HCT116 (cell line): Measurements from ENCODE around the gene USP10. TPM values are rescaled to one million over a fixed set of nuclear protein-coding genes. Genes with fewer than 3 reads are reported as not detected.

Experiments
- ATAC-seq: fragments of 200-7000 bp; cut with Tn5 transposase; 2 replicates; pipeline ENCODE4 v1.9.1; 2020; ENCODE audit warnings: mild to moderate bottlenecking, moderate library complexity
- BruUV-seq: library from RNA; stranded (reverse); fragments of 400-500 nt; replicated peaks from 2 replicates; lab custom pipeline; 2021; lab: Mats Ljungman, UMichigan
- CTCF ChIA-PET: fragments of 300-600 bp; sonication (Branson Sonifier 250); formaldehyde crosslinking; loops from one replicate; lab custom pipeline; 2021; ENCODE audit warnings: antibody characterized with exemption; lab: Charles Lee
- POLR2A ChIA-PET: fragments of 300-600, 350-600 bp; sonication (Branson Sonifier 250); formaldehyde crosslinking; loops from one replicate; lab custom pipeline; 2021; ENCODE audit warnings: antibody characterized with exemption; lab: Charles Lee
- RAD21 ChIA-PET, 2 experiments: fragments of 300-600 bp; sonication (Branson Sonifier 250); formaldehyde crosslinking; loops; one replicate each; lab custom pipeline; 2023; ENCODE audit warnings: low total read pairs in 2 of 2; ENCODE audit not compliant: uncharacterized antibody in 2 of 2, unreplicated experiment in 2 of 2, low non-redundant PET in 1 of 2; lab: Charles Lee
- DNase-seq: peaks from one replicate; pipeline ENCODE4 v3.0.0-alpha.2; 2010; ENCODE audit warnings: low read depth, low spot score
- H2AFZ ChIP-seq: fragments of 200-600 bp; shearing (Covaris generic), sonication (generic); 2 replicates; pipeline ENCODE4 v1.6.1; 2017; ENCODE audit warnings: low read depth, mixed run types, mixed read lengths, antibody characterized with exemption, low read length; ENCODE audit not compliant: poor library complexity, severe bottlenecking
- H3K27ac ChIP-seq: 2 replicates; pipeline ENCODE4 v1.5.1; 2012; ENCODE audit warnings: low read depth, low read length
- H3K27me3 ChIP-seq: fragments of 200-600 bp; sonication (generic); 2 replicates; pipeline ENCODE4 v1.6.1; 2016; ENCODE audit warnings: mixed run types, low read length, mixed read lengths; ENCODE audit not compliant: insufficient read depth
- H3K36me3 ChIP-seq, 2 experiments: fragments of 200-500 bp in 1 of 2; fragments of 200-600 bp in 1 of 2; sonication (Bioruptor generic) in 1 of 2; sonication (generic) in 1 of 2; 2 replicates each; pipeline versions ENCODE4 v1.5.1 to v1.6.1; 2014 to 2016; ENCODE audit warnings: low read length in 2 of 2, inconsistent platforms in 1 of 2, mixed read lengths in 1 of 2, mixed run types in 1 of 2; ENCODE audit not compliant: insufficient read depth in 2 of 2, control insufficient read depth in 1 of 2
- H3K4me1 ChIP-seq, 2 experiments: fragments of 200-600 bp in 1 of 2; sonication (generic) in 1 of 2; 2 replicates each; pipeline versions ENCODE4 v1.5.1 to v1.6.1; 2012 to 2017; ENCODE audit warnings: low read length in 2 of 2, inconsistent platforms in 1 of 2, mild to moderate bottlenecking in 1 of 2, mixed read lengths in 1 of 2, mixed run types in 1 of 2, moderate library complexity in 1 of 2; ENCODE audit not compliant: insufficient read depth in 2 of 2, control insufficient read depth in 1 of 2
- H3K4me2 ChIP-seq: fragments of 200-600 bp; sonication (generic); 2 replicates; pipeline ENCODE4 v1.6.1; 2017; ENCODE audit warnings: mixed run types, low read length, mixed read lengths
- H3K4me3 ChIP-seq, 2 experiments: fragments of 200-600 bp in 1 of 2; sonication (generic) in 1 of 2; replicated peaks in 1 of 2; 2 replicates each; pipeline ENCODE4 v1.5.1; 2011 to 2016; ENCODE audit warnings: low read length in 2 of 2, control low read depth in 1 of 2, low read depth in 1 of 2, mild to moderate bottlenecking in 1 of 2, mixed read lengths in 1 of 2, mixed run types in 1 of 2
- H3K79me2 ChIP-seq: fragments of 200-600 bp; sonication (generic); 2 replicates; pipeline ENCODE4 v1.6.1; 2017; ENCODE audit warnings: mild to moderate bottlenecking, mixed run types, low read length, moderate library complexity, mixed read lengths; ENCODE audit not compliant: insufficient read depth
- H3K9ac ChIP-seq: fragments of 200-600 bp; sonication (generic); 2 replicates; pipeline ENCODE4 v1.6.1; 2016; ENCODE audit warnings: low read length, mixed read lengths
- H3K9me2 ChIP-seq: fragments of 200-600 bp; sonication (generic), shearing (Covaris generic); 2 replicates; pipeline ENCODE4 v1.6.1; 2017; ENCODE audit warnings: mixed run types, mild to moderate bottlenecking, moderate library complexity; ENCODE audit not compliant: insufficient read depth
- H3K9me3 ChIP-seq, 2 experiments: fragments of 200-500 bp in 1 of 2; fragments of 200-600 bp in 1 of 2; sonication (Bioruptor generic) in 1 of 2; sonication (generic) in 1 of 2; 2 replicates each; pipeline ENCODE4 v1.6.1; 2014 to 2017; ENCODE audit warnings: low read length in 2 of 2, mixed read lengths in 2 of 2, inconsistent platforms in 1 of 2, low read depth in 1 of 2, mild to moderate bottlenecking in 1 of 2, mixed run types in 1 of 2, moderate library complexity in 1 of 2; ENCODE audit not compliant: control insufficient read depth in 1 of 2, insufficient read depth in 1 of 2
- H4K20me1 ChIP-seq: fragments of 200-600 bp; sonication (generic), shearing (Covaris generic); 2 replicates; pipeline ENCODE4 v1.6.1; 2017; ENCODE audit warnings: mixed run types, mild to moderate bottlenecking, moderate library complexity; ENCODE audit not compliant: insufficient read depth
- RAD21 ChIP-seq: IDR thresholded peaks from 2 replicates; pipeline ENCODE4 v1.6.1; 2012; ENCODE audit warnings: low read depth, mild to moderate bottlenecking
- YY1 ChIP-seq: IDR thresholded peaks from 2 replicates; pipeline ENCODE4 v1.6.1; 2011; ENCODE audit warnings: low read length, low read depth, moderate library complexity, mild to moderate bottlenecking; ENCODE audit not compliant: insufficient replicate concordance; ENCODE audit errors: extremely low read depth
- intact Hi-C: fragments of 100-400 bp; cut with micrococcal nuclease; formaldehyde crosslinking; loops from 2 replicates; pipeline ENCODE4 v1.10.0; 2022
- total RNA-seq: library from RNA; stranded (reverse); gene quantifications from one replicate; pipeline ENCODE4 v1.2.1, GENCODE V29; 2021; ENCODE audit not compliant: unreplicated experiment
- TF ChIP-seq, protein P1 (sequence below), 3 experiments: fragments of 200-600 bp in 1 of 3; sonication (generic) in 1 of 3; IDR thresholded peaks in 2 of 3; conservative IDR thresholded peaks in 1 of 3; 2 replicates each; pipeline ENCODE4 v1.5.1; 2012 to 2017; ENCODE audit warnings: low read depth in 2 of 3, low read length in 2 of 3, antibody characterized with exemption in 1 of 3, borderline replicate concordance in 1 of 3, control low read depth in 1 of 3, mild to moderate bottlenecking in 1 of 3, mixed read lengths in 1 of 3, mixed run types in 1 of 3, moderate library complexity in 1 of 3; ENCODE audit not compliant: insufficient read depth in 1 of 3

USP10 gene
- total RNA-seq, 1 experiment from 2014 or later = 175 TPM

DNA sequence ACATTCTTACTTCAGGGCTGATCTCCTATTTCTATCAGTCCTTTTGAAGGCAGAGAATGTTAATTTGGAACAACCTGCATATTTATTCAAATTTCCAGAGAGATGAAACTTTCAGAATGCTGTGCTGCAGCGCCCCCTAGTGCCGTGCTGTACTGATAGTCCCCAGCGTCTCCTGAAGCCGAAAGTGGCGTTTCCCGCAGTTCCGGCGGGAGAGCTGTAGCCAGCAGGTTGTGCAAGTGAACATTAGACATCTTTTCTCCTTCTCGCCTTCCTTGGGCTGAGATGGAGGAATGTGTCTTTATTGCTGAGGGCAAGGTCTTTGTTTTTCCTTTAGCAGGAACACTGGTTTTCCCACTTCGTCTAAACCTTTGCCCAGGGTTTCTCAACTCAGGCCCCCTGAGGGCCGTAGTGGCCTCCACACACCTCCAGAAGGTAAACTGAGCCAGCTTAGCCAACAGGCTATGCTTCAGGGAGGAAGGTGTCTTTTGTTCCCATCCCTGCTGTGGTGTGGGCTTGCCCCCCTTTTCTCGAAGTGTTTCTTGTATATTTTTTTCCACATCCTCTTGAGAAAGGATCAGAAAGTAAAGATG, 26.4 kb downstream of the USP10 start:
- peak overlapping the region; percentile 34 for H3K4me2 ChIP-seq
- POLR2A ChIA-PET = interaction anchor here (0.7 kb wide), 1 partner anchor 54 kb away, joined by 3 read pairs; no protein-coding TSS in a partner anchor
- no peaks in the 10 kb centered on the region; a peak in 1 of 4 replicates for H3K36me3 ChIP-seq
- H3K9me2 ChIP-seq = no peaks in the 10 kb centered on the region
- H2AFZ ChIP-seq = no peak overlapping the region
- no peak overlapping the region for H3K4me3 ChIP-seq
- peaks cover 100% of the 10 kb centered on the region for H3K79me2 ChIP-seq
- CTCF ChIA-PET = interaction anchor here (0.6 to 5.8 kb wide), 29 partner anchors 9 to 712 kb away, joined by 3 to 67 read pairs (median 4); no protein-coding TSS in a partner anchor
- peak overlapping the region; percentile 4; the same call in 1 of the 2 replicates for H3K9ac ChIP-seq
- peak overlapping the region; percentile 21 for H3K27ac ChIP-seq
- peak; percentile 82 for ATAC-seq
- no peaks in the 10 kb centered on the region for H3K27me3 ChIP-seq
- RAD21 ChIA-PET = interaction anchor here in 1 of 2 experiments (0.6 kb wide), 1 partner anchor 56 kb away, joined by 3 read pairs; no protein-coding TSS in a partner anchor
- peak; percentile 61 for DNase-seq
- TF ChIP-seq YY1 (no peak), RAD21 (peak; percentile 95)
- TF ChIP-seq, protein P1, sequence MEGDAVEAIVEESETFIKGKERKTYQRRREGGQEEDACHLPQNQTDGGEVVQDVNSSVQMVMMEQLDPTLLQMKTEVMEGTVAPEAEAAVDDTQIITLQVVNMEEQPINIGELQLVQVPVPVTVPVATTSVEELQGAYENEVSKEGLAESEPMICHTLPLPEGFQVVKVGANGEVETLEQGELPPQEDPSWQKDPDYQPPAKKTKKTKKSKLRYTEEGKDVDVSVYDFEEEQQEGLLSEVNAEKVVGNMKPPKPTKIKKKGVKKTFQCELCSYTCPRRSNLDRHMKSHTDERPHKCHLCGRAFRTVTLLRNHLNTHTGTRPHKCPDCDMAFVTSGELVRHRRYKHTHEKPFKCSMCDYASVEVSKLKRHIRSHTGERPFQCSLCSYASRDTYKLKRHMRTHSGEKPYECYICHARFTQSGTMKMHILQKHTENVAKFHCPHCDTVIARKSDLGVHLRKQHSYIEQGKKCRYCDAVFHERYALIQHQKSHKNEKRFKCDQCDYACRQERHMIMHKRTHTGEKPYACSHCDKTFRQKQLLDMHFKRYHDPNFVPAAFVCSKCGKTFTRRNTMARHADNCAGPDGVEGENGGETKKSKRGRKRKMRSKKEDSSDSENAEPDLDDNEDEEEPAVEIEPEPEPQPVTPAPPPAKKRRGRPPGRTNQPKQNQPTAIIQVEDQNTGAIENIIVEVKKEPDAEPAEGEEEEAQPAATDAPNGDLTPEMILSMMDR (IDR thresholded peaks at IDR 0.05 in 2 of 3, conservative IDR thresholded peaks at IDR 0.05 in 1 of 3; ENCODE audit: borderline replicate concordance in 1 of 3, insufficient read depth in 1 of 3, low read depth in 2 of 3, low read length in 2 of 3) = peak; percentile 93 to 100 (median 100)
- BruUV-seq = no TSS peak
- intact Hi-C loops = loop anchor here (1.0 kb wide), 3 partner anchors 54 to 215 kb away; no protein-coding TSS in a partner anchor
- H3K9me3 ChIP-seq = no peaks in the 10 kb centered on the region
- peaks cover 63% of the 10 kb centered on the region; the same call in 1 of the 2 replicates for H4K20me1 ChIP-seq
- H3K4me1 ChIP-seq = peaks cover 40 to 65% of the 10 kb centered on the region in 2 experiments
